Astrocyte (in vitro differentiated cells and primary cell): Measurements from ENCODE around the gene PCGF5.

ENCODE experiments used
- EZH2 ChIP-seq: IDR thresholded peaks from 2 replicates; pipeline ENCODE4 v1.6.1; 2012; ENCODE audit warnings: mild to moderate bottlenecking, low read length, inconsistent platforms; ENCODE audit not compliant: insufficient read depth
- TF ChIP-seq, protein P1 (sequence below): IDR thresholded peaks from 2 replicates; pipeline ENCODE4 v1.5.1; 2011; ENCODE audit warnings: low read depth, mild to moderate bottlenecking, inconsistent platforms, low read length, moderate library complexity; ENCODE audit not compliant: insufficient read depth

DNA sequence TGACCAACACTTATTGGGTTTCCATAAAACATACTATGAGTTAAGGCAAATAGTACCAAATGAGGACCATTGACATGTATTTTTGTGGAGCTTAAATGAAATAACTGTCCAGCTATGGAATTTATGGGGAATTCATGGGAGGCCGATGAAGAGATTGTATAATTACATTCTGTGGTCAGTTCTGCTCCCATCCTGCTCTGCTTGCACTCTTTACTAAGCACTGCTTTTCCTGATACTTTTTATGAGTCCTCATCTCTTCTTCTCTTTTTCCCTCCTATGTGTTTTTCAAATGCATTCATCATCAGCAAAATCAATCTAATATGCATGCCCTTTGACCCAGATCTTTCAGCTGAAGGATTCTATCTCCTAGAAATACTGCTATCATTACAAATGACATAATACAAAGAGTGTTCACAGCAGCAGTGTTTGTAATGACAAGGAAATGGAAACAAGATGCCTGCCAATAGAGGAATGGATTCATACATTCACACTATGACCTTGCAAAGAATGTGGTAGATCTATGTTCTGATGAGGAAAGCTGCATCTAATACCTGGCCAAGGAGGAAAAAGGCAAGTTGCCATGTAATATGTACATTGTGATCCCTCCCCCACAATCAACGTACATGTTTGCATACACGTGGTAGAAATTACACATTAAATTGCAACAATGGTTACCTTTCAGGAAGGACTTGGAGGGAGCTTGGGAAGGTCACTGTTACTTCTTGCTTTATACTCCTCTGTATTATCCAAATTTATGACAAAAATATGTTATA lies 73.9 kb downstream of the PCGF5 start:
- TF ChIP-seq, protein P1, sequence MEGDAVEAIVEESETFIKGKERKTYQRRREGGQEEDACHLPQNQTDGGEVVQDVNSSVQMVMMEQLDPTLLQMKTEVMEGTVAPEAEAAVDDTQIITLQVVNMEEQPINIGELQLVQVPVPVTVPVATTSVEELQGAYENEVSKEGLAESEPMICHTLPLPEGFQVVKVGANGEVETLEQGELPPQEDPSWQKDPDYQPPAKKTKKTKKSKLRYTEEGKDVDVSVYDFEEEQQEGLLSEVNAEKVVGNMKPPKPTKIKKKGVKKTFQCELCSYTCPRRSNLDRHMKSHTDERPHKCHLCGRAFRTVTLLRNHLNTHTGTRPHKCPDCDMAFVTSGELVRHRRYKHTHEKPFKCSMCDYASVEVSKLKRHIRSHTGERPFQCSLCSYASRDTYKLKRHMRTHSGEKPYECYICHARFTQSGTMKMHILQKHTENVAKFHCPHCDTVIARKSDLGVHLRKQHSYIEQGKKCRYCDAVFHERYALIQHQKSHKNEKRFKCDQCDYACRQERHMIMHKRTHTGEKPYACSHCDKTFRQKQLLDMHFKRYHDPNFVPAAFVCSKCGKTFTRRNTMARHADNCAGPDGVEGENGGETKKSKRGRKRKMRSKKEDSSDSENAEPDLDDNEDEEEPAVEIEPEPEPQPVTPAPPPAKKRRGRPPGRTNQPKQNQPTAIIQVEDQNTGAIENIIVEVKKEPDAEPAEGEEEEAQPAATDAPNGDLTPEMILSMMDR, result no peak
- no peak for TF ChIP-seq EZH2
